ENCODE measurements around the gene DBF4B. TPM values are rescaled to one million over a fixed set of nuclear protein-coding genes. Genes with fewer than 3 reads are reported as not detected.

DBF4B gene
- total and polyA plus RNA-seq, 2 of the 13 experiments (the other 11 are each of a cell fraction or from before 2014, with no cell fraction given) = 11.7 to 13.2 TPM

DNA sequence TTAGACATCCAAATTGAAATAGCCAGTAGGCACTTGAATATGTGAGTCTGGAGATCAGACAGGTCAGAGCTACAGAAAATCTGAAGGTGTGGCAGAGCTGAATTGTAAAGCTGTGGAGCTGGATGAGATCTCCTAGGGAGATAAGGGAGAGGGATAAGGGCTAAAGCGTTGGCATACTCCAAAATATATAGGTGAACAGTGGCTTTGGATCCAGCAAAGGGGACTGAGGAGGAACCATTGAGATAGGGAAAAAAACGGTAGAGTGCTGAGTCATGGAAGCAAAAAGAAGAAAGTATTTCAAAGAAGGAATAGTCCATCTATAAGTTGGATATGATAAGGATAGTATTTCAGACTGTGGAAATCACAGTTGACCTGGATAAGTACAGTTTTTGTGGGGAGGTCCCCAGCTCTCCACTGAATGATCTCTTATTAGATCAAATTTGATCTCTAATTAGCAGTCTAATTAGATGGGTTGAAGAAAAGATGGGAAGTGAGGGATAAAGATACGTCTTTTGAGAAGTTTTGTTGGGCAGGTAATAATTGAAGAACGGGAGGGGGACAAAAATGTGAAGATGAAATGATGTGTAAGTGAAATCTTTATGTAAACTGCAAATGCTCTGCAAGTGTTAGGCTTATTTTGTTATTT is 587 bp upstream of the DBF4B start (continued):
- TF ChIP-seq, protein P1, sequence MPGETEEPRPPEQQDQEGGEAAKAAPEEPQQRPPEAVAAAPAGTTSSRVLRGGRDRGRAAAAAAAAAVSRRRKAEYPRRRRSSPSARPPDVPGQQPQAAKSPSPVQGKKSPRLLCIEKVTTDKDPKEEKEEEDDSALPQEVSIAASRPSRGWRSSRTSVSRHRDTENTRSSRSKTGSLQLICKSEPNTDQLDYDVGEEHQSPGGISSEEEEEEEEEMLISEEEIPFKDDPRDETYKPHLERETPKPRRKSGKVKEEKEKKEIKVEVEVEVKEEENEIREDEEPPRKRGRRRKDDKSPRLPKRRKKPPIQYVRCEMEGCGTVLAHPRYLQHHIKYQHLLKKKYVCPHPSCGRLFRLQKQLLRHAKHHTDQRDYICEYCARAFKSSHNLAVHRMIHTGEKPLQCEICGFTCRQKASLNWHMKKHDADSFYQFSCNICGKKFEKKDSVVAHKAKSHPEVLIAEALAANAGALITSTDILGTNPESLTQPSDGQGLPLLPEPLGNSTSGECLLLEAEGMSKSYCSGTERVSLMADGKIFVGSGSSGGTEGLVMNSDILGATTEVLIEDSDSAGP (CRISPR knock-in tag; IDR thresholded peaks at IDR 0.05; ENCODE audit: borderline replicate concordance) = no peak
- no peak for TF ChIP-seq EED (CRISPR knock-in tag; IDR thresholded peaks at IDR 0.05)
- TF ChIP-seq ZNF670 (CRISPR knock-in tag; IDR thresholded peaks at IDR 0.05; ENCODE audit: borderline replicate concordance) = 0 out of 2 replicates have a peak, but pooled peaks have one; percentile 32
- 0 out of 2 replicates have a peak, but pooled peaks have one; percentile 0 for TF ChIP-seq GATA4 (IDR thresholded peaks at IDR 0.05; ENCODE audit: borderline replicate concordance, low read depth)
- no peak for TF ChIP-seq ZBTB8A (CRISPR knock-in tag; IDR thresholded peaks at IDR 0.05; ENCODE audit: borderline replicate concordance, low read depth)
- no peak for TF ChIP-seq ZNF556 (CRISPR knock-in tag; IDR thresholded peaks at IDR 0.05; ENCODE audit: borderline replicate concordance)
- 0 out of 2 replicates have a peak, but pooled peaks have one; percentile 25 for TF ChIP-seq MAFG (CRISPR knock-in tag; IDR thresholded peaks at IDR 0.05)
- TF ChIP-seq ZNF33A (CRISPR knock-in tag; IDR thresholded peaks at IDR 0.05; ENCODE audit: borderline replicate concordance) = no peak
- TF ChIP-seq ZFAT (CRISPR knock-in tag; conservative IDR thresholded peaks at IDR 0.05) = no peak
- TF ChIP-seq TCF7 (IDR thresholded peaks at IDR 0.05; ENCODE audit: low read depth) = no peak
- TF ChIP-seq MAFF (IDR thresholded peaks at IDR 0.05; ENCODE audit: low read depth, low read length) = peak; percentile 22; the same call in 1 of the 2 replicates
- TF ChIP-seq, protein P2, sequence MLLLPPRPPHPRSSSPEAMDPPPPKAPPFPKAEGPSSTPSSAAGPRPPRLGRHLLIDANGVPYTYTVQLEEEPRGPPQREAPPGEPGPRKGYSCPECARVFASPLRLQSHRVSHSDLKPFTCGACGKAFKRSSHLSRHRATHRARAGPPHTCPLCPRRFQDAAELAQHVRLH (CRISPR knock-in tag; IDR thresholded peaks at IDR 0.05; ENCODE audit: borderline replicate concordance, low read depth) = no peak
- peak; percentile 88 for TF ChIP-seq NFE2L2 (IDR thresholded peaks at IDR 0.05; ENCODE audit: low read length)
- no peak for TF ChIP-seq ZNF205 (CRISPR knock-in tag; IDR thresholded peaks at IDR 0.05)
- TF ChIP-seq GABPA (IDR thresholded peaks at IDR 0.05; ENCODE audit: low read depth, low read length) = no peak
- no peak for TF ChIP-seq GABPA (CRISPR knock-in tag; IDR thresholded peaks at IDR 0.05; ENCODE audit: low read depth)
- TF ChIP-seq SSRP1 (CRISPR knock-in tag; IDR thresholded peaks at IDR 0.05) = no peak
- TF ChIP-seq ZNF430 (CRISPR knock-in tag; IDR thresholded peaks at IDR 0.05) = no peak
- TF ChIP-seq RXRB (CRISPR knock-in tag; IDR thresholded peaks at IDR 0.05; ENCODE audit: borderline replicate concordance) = no peak
- no peak for TF ChIP-seq CBX5 (CRISPR knock-in tag; IDR thresholded peaks at IDR 0.05; ENCODE audit: borderline replicate concordance)
- no peak for TF ChIP-seq NFATC3 (CRISPR knock-in tag; IDR thresholded peaks at IDR 0.05)
- TF ChIP-seq, protein P3, sequence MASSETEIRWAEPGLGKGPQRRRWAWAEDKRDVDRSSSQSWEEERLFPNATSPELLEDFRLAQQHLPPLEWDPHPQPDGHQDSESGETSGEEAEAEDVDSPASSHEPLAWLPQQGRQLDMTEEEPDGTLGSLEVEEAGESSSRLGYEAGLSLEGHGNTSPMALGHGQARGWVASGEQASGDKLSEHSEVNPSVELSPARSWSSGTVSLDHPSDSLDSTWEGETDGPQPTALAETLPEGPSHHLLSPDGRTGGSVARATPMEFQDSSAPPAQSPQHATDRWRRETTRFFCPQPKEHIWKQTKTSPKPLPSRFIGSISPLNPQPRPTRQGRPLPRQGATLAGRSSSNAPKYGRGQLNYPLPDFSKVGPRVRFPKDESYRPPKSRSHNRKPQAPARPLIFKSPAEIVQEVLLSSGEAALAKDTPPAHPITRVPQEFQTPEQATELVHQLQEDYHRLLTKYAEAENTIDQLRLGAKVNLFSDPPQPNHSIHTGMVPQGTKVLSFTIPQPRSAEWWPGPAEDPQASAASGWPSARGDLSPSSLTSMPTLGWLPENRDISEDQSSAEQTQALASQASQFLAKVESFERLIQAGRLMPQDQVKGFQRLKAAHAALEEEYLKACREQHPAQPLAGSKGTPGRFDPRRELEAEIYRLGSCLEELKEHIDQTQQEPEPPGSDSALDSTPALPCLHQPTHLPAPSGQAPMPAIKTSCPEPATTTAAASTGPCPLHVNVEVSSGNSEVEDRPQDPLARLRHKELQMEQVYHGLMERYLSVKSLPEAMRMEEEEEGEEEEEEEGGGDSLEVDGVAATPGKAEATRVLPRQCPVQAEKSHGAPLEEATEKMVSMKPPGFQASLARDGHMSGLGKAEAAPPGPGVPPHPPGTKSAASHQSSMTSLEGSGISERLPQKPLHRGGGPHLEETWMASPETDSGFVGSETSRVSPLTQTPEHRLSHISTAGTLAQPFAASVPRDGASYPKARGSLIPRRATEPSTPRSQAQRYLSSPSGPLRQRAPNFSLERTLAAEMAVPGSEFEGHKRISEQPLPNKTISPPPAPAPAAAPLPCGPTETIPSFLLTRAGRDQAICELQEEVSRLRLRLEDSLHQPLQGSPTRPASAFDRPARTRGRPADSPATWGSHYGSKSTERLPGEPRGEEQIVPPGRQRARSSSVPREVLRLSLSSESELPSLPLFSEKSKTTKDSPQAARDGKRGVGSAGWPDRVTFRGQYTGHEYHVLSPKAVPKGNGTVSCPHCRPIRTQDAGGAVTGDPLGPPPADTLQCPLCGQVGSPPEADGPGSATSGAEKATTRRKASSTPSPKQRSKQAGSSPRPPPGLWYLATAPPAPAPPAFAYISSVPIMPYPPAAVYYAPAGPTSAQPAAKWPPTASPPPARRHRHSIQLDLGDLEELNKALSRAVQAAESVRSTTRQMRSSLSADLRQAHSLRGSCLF (CRISPR knock-in tag; IDR thresholded peaks at IDR 0.05; ENCODE audit: borderline replicate concordance) = no peak
- TF ChIP-seq ZNF317 (CRISPR knock-in tag; IDR thresholded peaks at IDR 0.05) = no peak
- TF ChIP-seq GTF2F1 (IDR thresholded peaks at IDR 0.05; ENCODE audit: low read length) = 0 out of 2 replicates have a peak, but pooled peaks have one; percentile 2
- no peak for TF ChIP-seq SNRNP70 (IDR thresholded peaks at IDR 0.05; ENCODE audit: low read depth, low read length)
- no peak for TF ChIP-seq TBX2 (CRISPR knock-in tag; IDR thresholded peaks at IDR 0.05; ENCODE audit: borderline replicate concordance)

Data from HepG2 (cell line).